ENCODE data around the gene PTK6. TPM values are rescaled to one million over a fixed set of nuclear protein-coding genes. Genes with fewer than 3 reads are reported as not detected.

The PTK6 gene
- total and polyA plus RNA-seq, 2 of the 13 experiments (the other 11 are each of a cell fraction or from before 2014, with no cell fraction given): 0.08 TPM; not detected in 1

DNA sequence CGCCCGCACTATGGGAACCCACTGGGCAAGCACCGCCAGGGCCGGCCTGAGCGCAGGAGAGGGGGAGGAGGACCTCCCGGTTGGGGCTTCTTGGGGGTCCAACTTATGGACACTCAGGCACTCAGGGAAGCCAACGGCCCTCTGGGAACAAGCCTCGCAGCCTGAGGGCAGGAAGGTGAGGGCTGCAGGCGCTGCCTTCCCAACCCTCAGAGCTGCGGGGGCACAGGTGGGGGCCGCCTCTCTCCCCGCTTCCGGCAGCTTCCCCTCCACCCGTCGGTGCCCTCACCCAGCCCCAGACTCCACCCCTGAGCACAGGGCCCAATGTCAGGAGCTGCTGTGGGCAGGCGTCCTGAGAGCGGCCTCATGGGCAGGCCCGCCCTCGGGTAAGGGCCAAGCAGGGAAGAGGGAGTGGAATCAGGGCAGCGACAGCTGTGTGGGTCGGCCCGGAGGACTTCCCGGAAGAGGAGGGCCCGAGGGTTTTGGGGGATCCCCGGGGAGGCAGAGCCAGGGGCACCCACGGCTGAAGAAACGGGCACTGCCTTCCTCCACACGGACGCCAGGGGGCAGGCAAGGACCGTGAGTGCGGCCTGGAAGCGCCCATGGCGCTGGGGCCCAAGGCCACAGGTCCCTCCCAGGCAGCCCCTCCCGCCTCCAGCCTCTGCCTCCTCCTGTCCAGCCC is 488 bp upstream of the PTK6 start (continued):
- TF ChIP-seq ARID2 (CRISPR knock-in tag; IDR thresholded peaks at IDR 0.05; ENCODE audit: borderline replicate concordance): peak; percentile 81; the same call in 1 of the 2 replicates
- TF ChIP-seq, protein P1, sequence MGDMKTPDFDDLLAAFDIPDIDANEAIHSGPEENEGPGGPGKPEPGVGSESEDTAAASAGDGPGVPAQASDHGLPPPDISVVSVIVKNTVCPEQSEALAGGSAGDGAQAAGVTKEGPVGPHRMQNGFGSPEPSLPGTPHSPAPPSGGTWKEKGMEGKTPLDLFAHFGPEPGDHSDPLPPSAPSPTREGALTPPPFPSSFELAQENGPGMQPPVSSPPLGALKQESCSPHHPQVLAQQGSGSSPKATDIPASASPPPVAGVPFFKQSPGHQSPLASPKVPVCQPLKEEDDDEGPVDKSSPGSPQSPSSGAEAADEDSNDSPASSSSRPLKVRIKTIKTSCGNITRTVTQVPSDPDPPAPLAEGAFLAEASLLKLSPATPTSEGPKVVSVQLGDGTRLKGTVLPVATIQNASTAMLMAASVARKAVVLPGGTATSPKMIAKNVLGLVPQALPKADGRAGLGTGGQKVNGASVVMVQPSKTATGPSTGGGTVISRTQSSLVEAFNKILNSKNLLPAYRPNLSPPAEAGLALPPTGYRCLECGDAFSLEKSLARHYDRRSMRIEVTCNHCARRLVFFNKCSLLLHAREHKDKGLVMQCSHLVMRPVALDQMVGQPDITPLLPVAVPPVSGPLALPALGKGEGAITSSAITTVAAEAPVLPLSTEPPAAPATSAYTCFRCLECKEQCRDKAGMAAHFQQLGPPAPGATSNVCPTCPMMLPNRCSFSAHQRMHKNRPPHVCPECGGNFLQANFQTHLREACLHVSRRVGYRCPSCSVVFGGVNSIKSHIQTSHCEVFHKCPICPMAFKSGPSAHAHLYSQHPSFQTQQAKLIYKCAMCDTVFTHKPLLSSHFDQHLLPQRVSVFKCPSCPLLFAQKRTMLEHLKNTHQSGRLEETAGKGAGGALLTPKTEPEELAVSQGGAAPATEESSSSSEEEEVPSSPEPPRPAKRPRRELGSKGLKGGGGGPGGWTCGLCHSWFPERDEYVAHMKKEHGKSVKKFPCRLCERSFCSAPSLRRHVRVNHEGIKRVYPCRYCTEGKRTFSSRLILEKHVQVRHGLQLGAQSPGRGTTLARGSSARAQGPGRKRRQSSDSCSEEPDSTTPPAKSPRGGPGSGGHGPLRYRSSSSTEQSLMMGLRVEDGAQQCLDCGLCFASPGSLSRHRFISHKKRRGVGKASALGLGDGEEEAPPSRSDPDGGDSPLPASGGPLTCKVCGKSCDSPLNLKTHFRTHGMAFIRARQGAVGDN (CRISPR knock-in tag; IDR thresholded peaks at IDR 0.05): peak; percentile 93
- TF ChIP-seq, protein P2, sequence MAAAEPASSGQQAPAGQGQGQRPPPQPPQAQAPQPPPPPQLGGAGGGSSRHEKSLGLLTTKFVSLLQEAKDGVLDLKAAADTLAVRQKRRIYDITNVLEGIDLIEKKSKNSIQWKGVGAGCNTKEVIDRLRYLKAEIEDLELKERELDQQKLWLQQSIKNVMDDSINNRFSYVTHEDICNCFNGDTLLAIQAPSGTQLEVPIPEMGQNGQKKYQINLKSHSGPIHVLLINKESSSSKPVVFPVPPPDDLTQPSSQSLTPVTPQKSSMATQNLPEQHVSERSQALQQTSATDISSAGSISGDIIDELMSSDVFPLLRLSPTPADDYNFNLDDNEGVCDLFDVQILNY (CRISPR knock-in tag; conservative IDR thresholded peaks at IDR 0.05): peak; percentile 61
- TF ChIP-seq, protein P3, sequence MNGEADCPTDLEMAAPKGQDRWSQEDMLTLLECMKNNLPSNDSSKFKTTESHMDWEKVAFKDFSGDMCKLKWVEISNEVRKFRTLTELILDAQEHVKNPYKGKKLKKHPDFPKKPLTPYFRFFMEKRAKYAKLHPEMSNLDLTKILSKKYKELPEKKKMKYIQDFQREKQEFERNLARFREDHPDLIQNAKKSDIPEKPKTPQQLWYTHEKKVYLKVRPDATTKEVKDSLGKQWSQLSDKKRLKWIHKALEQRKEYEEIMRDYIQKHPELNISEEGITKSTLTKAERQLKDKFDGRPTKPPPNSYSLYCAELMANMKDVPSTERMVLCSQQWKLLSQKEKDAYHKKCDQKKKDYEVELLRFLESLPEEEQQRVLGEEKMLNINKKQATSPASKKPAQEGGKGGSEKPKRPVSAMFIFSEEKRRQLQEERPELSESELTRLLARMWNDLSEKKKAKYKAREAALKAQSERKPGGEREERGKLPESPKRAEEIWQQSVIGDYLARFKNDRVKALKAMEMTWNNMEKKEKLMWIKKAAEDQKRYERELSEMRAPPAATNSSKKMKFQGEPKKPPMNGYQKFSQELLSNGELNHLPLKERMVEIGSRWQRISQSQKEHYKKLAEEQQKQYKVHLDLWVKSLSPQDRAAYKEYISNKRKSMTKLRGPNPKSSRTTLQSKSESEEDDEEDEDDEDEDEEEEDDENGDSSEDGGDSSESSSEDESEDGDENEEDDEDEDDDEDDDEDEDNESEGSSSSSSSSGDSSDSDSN (CRISPR knock-in tag; IDR thresholded peaks at IDR 0.05): peak; percentile 89
- no peak for TF ChIP-seq HDAC6 (IDR thresholded peaks at IDR 0.05; ENCODE audit: low read depth, low read length)
- TF ChIP-seq SP140L (CRISPR knock-in tag; IDR thresholded peaks at IDR 0.05; ENCODE audit: borderline replicate concordance): 0 out of 2 replicates have a peak, but pooled peaks have one; percentile 29
- TF ChIP-seq, protein P4, sequence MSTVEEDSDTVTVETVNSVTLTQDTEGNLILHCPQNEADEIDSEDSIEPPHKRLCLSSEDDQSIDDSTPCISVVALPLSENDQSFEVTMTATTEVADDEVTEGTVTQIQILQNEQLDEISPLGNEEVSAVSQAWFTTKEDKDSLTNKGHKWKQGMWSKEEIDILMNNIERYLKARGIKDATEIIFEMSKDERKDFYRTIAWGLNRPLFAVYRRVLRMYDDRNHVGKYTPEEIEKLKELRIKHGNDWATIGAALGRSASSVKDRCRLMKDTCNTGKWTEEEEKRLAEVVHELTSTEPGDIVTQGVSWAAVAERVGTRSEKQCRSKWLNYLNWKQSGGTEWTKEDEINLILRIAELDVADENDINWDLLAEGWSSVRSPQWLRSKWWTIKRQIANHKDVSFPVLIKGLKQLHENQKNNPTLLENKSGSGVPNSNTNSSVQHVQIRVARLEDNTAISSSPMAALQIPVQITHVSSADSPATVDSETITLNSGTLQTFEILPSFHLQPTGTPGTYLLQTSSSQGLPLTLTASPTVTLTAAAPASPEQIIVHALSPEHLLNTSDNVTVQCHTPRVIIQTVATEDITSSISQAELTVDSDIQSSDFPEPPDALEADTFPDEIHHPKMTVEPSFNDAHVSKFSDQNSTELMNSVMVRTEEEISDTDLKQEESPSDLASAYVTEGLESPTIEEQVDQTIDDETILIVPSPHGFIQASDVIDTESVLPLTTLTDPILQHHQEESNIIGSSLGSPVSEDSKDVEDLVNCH (CRISPR knock-in tag; IDR thresholded peaks at IDR 0.05): no peak
- peak; percentile 94; the same call in 1 of the 2 replicates for TF ChIP-seq KAT7 (CRISPR knock-in tag; IDR thresholded peaks at IDR 0.05; ENCODE audit: borderline replicate concordance)
- peak; percentile 83; the same call in 1 of the 2 replicates for TF ChIP-seq CBX5 (CRISPR knock-in tag; IDR thresholded peaks at IDR 0.05; ENCODE audit: borderline replicate concordance)
- peak; percentile 99 for TF ChIP-seq KDM3A (CRISPR knock-in tag; IDR thresholded peaks at IDR 0.05; ENCODE audit: low read depth)
- peak; percentile 71 for TF ChIP-seq ZNF619 (CRISPR knock-in tag; IDR thresholded peaks at IDR 0.05)
- peak; percentile 89 for TF ChIP-seq ZNF451 (CRISPR knock-in tag; IDR thresholded peaks at IDR 0.05)
- TF ChIP-seq NFE2L1 (CRISPR knock-in tag; IDR thresholded peaks at IDR 0.05; ENCODE audit: borderline replicate concordance): peak; percentile 51; the same call in 1 of the 2 replicates
- TF ChIP-seq HNRNPK (IDR thresholded peaks at IDR 0.05; ENCODE audit: low read depth, low read length, poor library complexity, severe bottlenecking): peak; percentile 96
- TF ChIP-seq NR3C1 (CRISPR knock-in tag; IDR thresholded peaks at IDR 0.05): 0 out of 2 replicates have a peak, but pooled peaks have one; percentile 71
- peak; percentile 99 for TF ChIP-seq MAZ (IDR thresholded peaks at IDR 0.05; ENCODE audit: borderline replicate concordance, low read depth, low read length)
- peak; percentile 100 for TF ChIP-seq MAZ (CRISPR knock-in tag; IDR thresholded peaks at IDR 0.05; ENCODE audit: low read depth)
- no peak for TF ChIP-seq SP1 (IDR thresholded peaks at IDR 0.05)
- TF ChIP-seq SP1 (CRISPR knock-in tag; IDR thresholded peaks at IDR 0.05): peak; percentile 80; the same call in 1 of the 2 replicates

All from HepG2 (cell line).